Activated CD4-positive, alpha-beta T cell treated with anti-CD3 and anti-CD28 coated beads, Interleukin-2, amount 50 U/mL, for 16 hours (primary cell): Measurements from ENCODE around the gene RPN2.

ENCODE experiments used
- DNase-seq: peaks from one replicate; pipeline ENCODE4 v3.0.0-alpha.2; 2020

The RPN2 gene

GRCh38 chr20:37270576-37271420 is 91.7 kb downstream of the RPN2 start:
- DNase-seq = no peak

- no peak for DNase-seq
Observed at GRCh38 chr20:37271421-37271768, 92.3 kb downstream of the RPN2 start.

GRCh38 chr20:37273988-37274387 is 94.9 kb downstream of the RPN2 start:
- no peak for DNase-seq

- DNase-seq = no peak
Observed at GRCh38 chr20:37274851-37275524, 95.9 kb downstream of the RPN2 start.

GRCh38 chr20:37276494-37277252 is 97.5 kb downstream of the RPN2 start:
- no peak for DNase-seq

- DNase-seq = no peak
Observed at GRCh38 chr20:37277253-37277593, 98.1 kb downstream of the RPN2 start.

GRCh38 chr20:37278966-37279590 is 99.9 kb downstream of the RPN2 start:
- no peak for DNase-seq

GRCh38 chr20:37279820-37280219 is 100.7 kb downstream of the RPN2 start:
- DNase-seq = no peak

- DNase-seq = no peak
Observed at GRCh38 chr20:37280403-37280802, 101.3 kb downstream of the RPN2 start.

GRCh38 chr20:37282556-37282955 is 103.4 kb downstream of the RPN2 start:
- DNase-seq = no peak

- DNase-seq = no peak
Observed at GRCh38 chr20:37283530-37284195, 104.5 kb downstream of the RPN2 start.

- DNase-seq = no peak
Observed at GRCh38 chr20:37284691-37285161, 105.6 kb downstream of the RPN2 start.

- DNase-seq = no peak
Observed at GRCh38 chr20:37285664-37286374, 106.7 kb downstream of the RPN2 start.

- DNase-seq = no peak
Observed at GRCh38 chr20:37288091-37288490, 109.0 kb downstream of the RPN2 start.

GRCh38 chr20:37290158-37290810 is 111.2 kb downstream of the RPN2 start:
- no peak for DNase-seq
